Spleen (tissue), 7 donors: ENCODE data around the gene CCDC107.

Experiments
- POLR2A ChIP-seq, 3 donors: fragments of 450-650 bp; IDR thresholded peaks; one replicate each; pipeline ENCODE4 v1.5.1; 2017; ENCODE audit warnings: antibody characterized with exemption in 3 of 3, mild to moderate bottlenecking in 1 of 3
- POLR2AphosphoS5 ChIP-seq, 3 donors: sonication (generic); formaldehyde crosslinking; IDR thresholded peaks; one replicate each; pipeline ENCODE4 v1.5.1; 2017; ENCODE audit warnings: antibody characterized with exemption in 3 of 3
- TF ChIP-seq, protein P1 (sequence below), 11 experiments: fragments of 200-600 bp in 7 of 11; fragments of 450-650 bp in 4 of 11; sonication (generic) in 4 of 11; IDR thresholded peaks in 8 of 11; conservative IDR thresholded peaks in 3 of 11; 1 replicate in 7 of 11; 2 replicates in 4 of 11; pipeline versions ENCODE4 v1.4.0 to v1.8.0; 2016 to 2021; ENCODE audit warnings: antibody characterized with exemption in 11 of 11, inconsistent platforms in 4 of 11, mild to moderate bottlenecking in 1 of 11
- donor health status: DM: no; HTN: no; CAD: no; lungs with moderate emphysema.
- donor health status: DM: no; HTN: no; CAD: no.
- donor health status: DM: no; HTN: no; CAD: no.

DNA sequence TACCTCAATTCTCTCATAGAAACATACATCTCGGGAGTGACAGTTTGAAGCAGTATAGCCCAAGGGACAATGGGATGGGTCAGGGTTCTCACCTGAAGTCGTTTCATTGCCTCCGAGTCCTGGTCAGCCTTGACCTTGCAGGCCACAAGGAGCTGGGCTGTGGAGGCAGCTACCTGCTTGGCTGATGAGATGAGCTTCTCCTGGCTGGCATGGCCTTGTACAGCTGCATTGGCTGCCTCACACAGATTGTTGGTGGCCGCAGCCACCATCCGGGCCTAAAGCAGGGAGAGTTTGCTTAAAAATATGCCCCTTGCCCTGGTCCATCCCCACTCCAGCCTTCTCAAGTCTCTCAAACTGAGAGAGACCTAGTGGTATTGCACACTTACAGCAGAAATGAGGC lies 40.1 kb downstream of the CCDC107 start:
- TF ChIP-seq, protein P1, sequence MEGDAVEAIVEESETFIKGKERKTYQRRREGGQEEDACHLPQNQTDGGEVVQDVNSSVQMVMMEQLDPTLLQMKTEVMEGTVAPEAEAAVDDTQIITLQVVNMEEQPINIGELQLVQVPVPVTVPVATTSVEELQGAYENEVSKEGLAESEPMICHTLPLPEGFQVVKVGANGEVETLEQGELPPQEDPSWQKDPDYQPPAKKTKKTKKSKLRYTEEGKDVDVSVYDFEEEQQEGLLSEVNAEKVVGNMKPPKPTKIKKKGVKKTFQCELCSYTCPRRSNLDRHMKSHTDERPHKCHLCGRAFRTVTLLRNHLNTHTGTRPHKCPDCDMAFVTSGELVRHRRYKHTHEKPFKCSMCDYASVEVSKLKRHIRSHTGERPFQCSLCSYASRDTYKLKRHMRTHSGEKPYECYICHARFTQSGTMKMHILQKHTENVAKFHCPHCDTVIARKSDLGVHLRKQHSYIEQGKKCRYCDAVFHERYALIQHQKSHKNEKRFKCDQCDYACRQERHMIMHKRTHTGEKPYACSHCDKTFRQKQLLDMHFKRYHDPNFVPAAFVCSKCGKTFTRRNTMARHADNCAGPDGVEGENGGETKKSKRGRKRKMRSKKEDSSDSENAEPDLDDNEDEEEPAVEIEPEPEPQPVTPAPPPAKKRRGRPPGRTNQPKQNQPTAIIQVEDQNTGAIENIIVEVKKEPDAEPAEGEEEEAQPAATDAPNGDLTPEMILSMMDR (IDR thresholded peaks at IDR 0.05 in 8 of 11, conservative IDR thresholded peaks at IDR 0.05 in 3 of 11), result no peak
- TF ChIP-seq POLR2A (IDR thresholded peaks at IDR 0.05) (no peak), POLR2AphosphoS5 (IDR thresholded peaks at IDR 0.05) (peak in 1 of 3 donors; percentile 40)
